ENCODE results near the gene AKT2.

GRCh38 chr19:40300668-40301067 lies 15.5 kb upstream of the AKT2 start:
- TF ChIP-seq CTCF (IDR thresholded peaks at IDR 0.05) (no peak), POLR2A (IDR thresholded peaks at IDR 0.05) (no peak)

Measured in body of pancreas (tissue), 4 donors.